ENCODE results near the gene NUP98. TPM values are rescaled to one million over a fixed set of nuclear protein-coding genes. Genes with fewer than 3 reads are reported as not detected.

NUP98 gene
- total and polyA plus RNA-seq, 2 donors (not counting 3 experiments of a cell fraction or from before 2014, with no cell fraction given), result 92.7 to 169 TPM

DNA sequence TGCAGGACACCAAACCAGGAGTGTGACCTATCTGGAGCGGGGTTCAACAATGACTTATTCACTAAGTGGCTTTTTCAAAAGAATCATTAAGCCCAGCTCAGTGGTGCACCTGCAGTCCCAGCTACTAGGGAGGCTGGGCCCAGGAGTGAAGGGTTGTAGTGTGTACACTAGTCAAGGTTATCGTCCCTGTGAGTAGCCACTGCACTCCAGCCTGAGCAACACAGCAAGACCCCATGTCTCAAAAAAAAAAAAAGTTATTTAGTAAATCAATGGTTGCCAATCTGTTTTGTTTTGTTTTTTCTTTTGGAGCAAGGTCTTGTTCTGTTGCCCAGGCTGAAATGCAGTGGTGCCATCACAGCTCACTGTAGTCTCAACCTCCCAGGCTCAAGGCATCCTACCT lies 35.5 kb upstream of the NUP98 start:
- DNase-seq (ENCODE audit: low read depth, low spot score) (no peak), FAIRE-seq (no peak)
- Histone ChIP-seq H3K9ac (replicated peaks; ENCODE audit: extremely low read depth, insufficient read depth, low read length) (no peak overlapping the region), H3K79me2 (ENCODE audit: control insufficient read depth, insufficient read depth, low read length) (peaks cover 64% of the 10 kb centered on the region), H2AFZ (ENCODE audit: low read depth, low read length) (no peak overlapping the region), H3K27me3 (ENCODE audit: control insufficient read depth in 2 of 2, insufficient read depth in 2 of 2, low read length in 2 of 2) (no peaks in the 10 kb centered on the region), H3K9me1 (replicated peaks; ENCODE audit: control insufficient read depth, extremely low read depth, insufficient read depth, low read length) (no peaks in the 10 kb centered on the region), H3K9me3 (replicated peaks; ENCODE audit: control insufficient read depth, insufficient read depth, low read length) (no peaks in the 10 kb centered on the region), H4K20me1 (replicated peaks; ENCODE audit: control insufficient read depth, extremely low read depth, insufficient read depth, low read length) (no peaks in the 10 kb centered on the region), H3K4me2 (ENCODE audit: insufficient read depth, low read length) (no peak overlapping the region), H3K27ac (ENCODE audit: insufficient read depth, low read depth, low read length) (no peak overlapping the region), H3K36me3 (ENCODE audit: control insufficient read depth in 2 of 2, extremely low read depth in 1 of 2, insufficient read depth in 2 of 2, low read length in 2 of 2) (peaks cover 2 to 7% of the 10 kb centered on the region in 2 experiments), H3K4me3 (replicated peaks in 1 of 3; ENCODE audit: insufficient read depth in 1 of 3, low read depth in 1 of 3, low read length in 3 of 3) (no peak overlapping the region), H3K4me1 (ENCODE audit: control insufficient read depth, extremely low read depth, insufficient read depth, low read length) (peaks cover 20% of the 10 kb centered on the region)
- dilution Hi-C loops (cut with MboI; ENCODE audit: extremely low pct_ligation_motif_present, low sequenced_read_pairs) (no loop called here), intact Hi-C loops (cut with micrococcal nuclease) (no loop called here)
- CTCF ChIA-PET, result interaction anchor here (1.3 to 7.3 kb wide), 3 partner anchors 8 to 240 kb away, joined by 4 to 38 read pairs (median 4); partner anchors contain the start of gene RHOG
- POLR2A ChIA-PET, result interaction anchor here (1.1 kb wide), 1 partner anchor 9 kb away, joined by 3 read pairs; no protein-coding TSS in a partner anchor
- no peak for TF ChIP-seq GATA2 (IDR thresholded peaks at IDR 0.05; ENCODE audit: insufficient read depth, insufficient read length, low read depth, low read length)
- TF ChIP-seq JUN (IDR thresholded peaks at IDR 0.05; ENCODE audit: borderline replicate concordance, insufficient read depth, insufficient read length, low read depth), result no peak
- no peak for TF ChIP-seq POLR2AphosphoS5 (IDR thresholded peaks at IDR 0.05; ENCODE audit: insufficient read depth, low read depth, low read length)
- TF ChIP-seq, protein P1, sequence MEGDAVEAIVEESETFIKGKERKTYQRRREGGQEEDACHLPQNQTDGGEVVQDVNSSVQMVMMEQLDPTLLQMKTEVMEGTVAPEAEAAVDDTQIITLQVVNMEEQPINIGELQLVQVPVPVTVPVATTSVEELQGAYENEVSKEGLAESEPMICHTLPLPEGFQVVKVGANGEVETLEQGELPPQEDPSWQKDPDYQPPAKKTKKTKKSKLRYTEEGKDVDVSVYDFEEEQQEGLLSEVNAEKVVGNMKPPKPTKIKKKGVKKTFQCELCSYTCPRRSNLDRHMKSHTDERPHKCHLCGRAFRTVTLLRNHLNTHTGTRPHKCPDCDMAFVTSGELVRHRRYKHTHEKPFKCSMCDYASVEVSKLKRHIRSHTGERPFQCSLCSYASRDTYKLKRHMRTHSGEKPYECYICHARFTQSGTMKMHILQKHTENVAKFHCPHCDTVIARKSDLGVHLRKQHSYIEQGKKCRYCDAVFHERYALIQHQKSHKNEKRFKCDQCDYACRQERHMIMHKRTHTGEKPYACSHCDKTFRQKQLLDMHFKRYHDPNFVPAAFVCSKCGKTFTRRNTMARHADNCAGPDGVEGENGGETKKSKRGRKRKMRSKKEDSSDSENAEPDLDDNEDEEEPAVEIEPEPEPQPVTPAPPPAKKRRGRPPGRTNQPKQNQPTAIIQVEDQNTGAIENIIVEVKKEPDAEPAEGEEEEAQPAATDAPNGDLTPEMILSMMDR (IDR thresholded peaks at IDR 0.05; ENCODE audit: extremely low read depth in 1 of 2, insufficient read depth in 1 of 2, low read depth in 1 of 2, low read length in 2 of 2), result no peak
- no peak for TF ChIP-seq MYC (IDR thresholded peaks at IDR 0.05; ENCODE audit: low read depth, low read length)
- TF ChIP-seq POLR2A (IDR thresholded peaks at IDR 0.05; ENCODE audit: low read depth, low read length), result no peak
- TF ChIP-seq FOS (IDR thresholded peaks at IDR 0.05; ENCODE audit: borderline replicate concordance, insufficient read depth, low read length), result no peak
- no peak for TF ChIP-seq EZH2 (IDR thresholded peaks at IDR 0.05; ENCODE audit: borderline replicate concordance, low read depth, low read length, severe bottlenecking)
- TF ChIP-seq, protein P2, sequence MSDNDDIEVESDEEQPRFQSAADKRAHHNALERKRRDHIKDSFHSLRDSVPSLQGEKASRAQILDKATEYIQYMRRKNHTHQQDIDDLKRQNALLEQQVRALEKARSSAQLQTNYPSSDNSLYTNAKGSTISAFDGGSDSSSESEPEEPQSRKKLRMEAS (IDR thresholded peaks at IDR 0.05; ENCODE audit: insufficient read depth, insufficient read length), result no peak
- no TSS peak for BruUV-seq (replicated peaks)

Measured in endothelial cell of umbilical vein (primary cell).